WI38 (cell line): ENCODE measurements around the gene ADAMTSL1.

Experiments
- H3K4me3 ChIP-seq: 2 replicates; pipeline ENCODE4 v1.5.1; 2011; ENCODE audit warnings: low read depth, mild to moderate bottlenecking, control low read depth, low read length
- CTCF ChIP-seq: IDR thresholded peaks from 2 replicates; pipeline ENCODE4 v1.5.1; 2012; ENCODE audit warnings: low read depth, mild to moderate bottlenecking, control low read depth, low read length

ADAMTSL1 gene

GRCh38 chr9:18911714-18912342 lies 437.9 kb downstream of the ADAMTSL1 start:
- no peak for TF ChIP-seq CTCF
- no peak overlapping the region for H3K4me3 ChIP-seq

GRCh38 chr9:18920141-18921084 lies 446.5 kb downstream of the ADAMTSL1 start:
- TF ChIP-seq CTCF = no peak
- no peak overlapping the region for H3K4me3 ChIP-seq

- no peak for TF ChIP-seq CTCF
- no peak overlapping the region for H3K4me3 ChIP-seq
Measured at GRCh38 chr9:18921366-18922075, 447.6 kb downstream of the ADAMTSL1 start.

- no peak overlapping the region for H3K4me3 ChIP-seq
- TF ChIP-seq CTCF = no peak
Measured at GRCh38 chr9:18922161-18922885, 448.4 kb downstream of the ADAMTSL1 start.

GRCh38 chr9:18923167-18923566 lies 449.2 kb downstream of the ADAMTSL1 start:
- H3K4me3 ChIP-seq = no peak overlapping the region
- no peak for TF ChIP-seq CTCF

GRCh38 chr9:18923671-18924430 lies 449.9 kb downstream of the ADAMTSL1 start:
- TF ChIP-seq CTCF = no peak
- H3K4me3 ChIP-seq = no peak overlapping the region
